Neural cell (in vitro differentiated cells): ENCODE data around the gene ZFAND4.

Source experiments
- EP300 ChIP-seq: fragments of 450-650 bp; conservative IDR thresholded peaks from 2 replicates; pipeline ENCODE4 v1.6.1; 2014; ENCODE audit warnings: antibody characterized with exemption, mild to moderate bottlenecking, moderate library complexity; ENCODE audit not compliant: poor library complexity, severe bottlenecking
- EZH2 ChIP-seq: fragments of 200-600, 300-800 bp; shearing (Covaris generic), sonication (generic); IDR thresholded peaks from 2 replicates; pipeline ENCODE4 v1.6.1; 2014; ENCODE audit warnings: antibody characterized with exemption, low read length, borderline replicate concordance, mild to moderate bottlenecking; ENCODE audit not compliant: insufficient read depth, poor library complexity, severe bottlenecking
- MXI1 ChIP-seq: fragments of 450-650 bp; conservative IDR thresholded peaks from 2 replicates; pipeline ENCODE4 v1.6.1; 2014; ENCODE audit warnings: antibody characterized with exemption, mild to moderate bottlenecking; ENCODE audit not compliant: poor library complexity, severe bottlenecking
- POLR2AphosphoS5 ChIP-seq: IDR thresholded peaks from 2 replicates; pipeline ENCODE4 v1.6.1; 2012
- RAD21 ChIP-seq: fragments of 450-650 bp; conservative IDR thresholded peaks from 2 replicates; pipeline ENCODE4 v1.6.1; 2014; ENCODE audit warnings: antibody characterized with exemption, mild to moderate bottlenecking, moderate library complexity
- SMC3 ChIP-seq: fragments of 450-650 bp; conservative IDR thresholded peaks from 2 replicates; pipeline ENCODE4 v1.6.1; 2014; ENCODE audit warnings: antibody characterized with exemption, mild to moderate bottlenecking, moderate library complexity; ENCODE audit not compliant: poor library complexity
- TAF1 ChIP-seq: IDR thresholded peaks from 2 replicates; pipeline ENCODE4 v1.6.1; 2012; ENCODE audit warnings: low read depth
- TF ChIP-seq, protein P1 (sequence below): fragments of 450-650 bp; IDR thresholded peaks from 2 replicates; pipeline ENCODE4 v1.5.1; 2014; ENCODE audit warnings: antibody characterized with exemption, mild to moderate bottlenecking, moderate library complexity; ENCODE audit not compliant: poor library complexity, severe bottlenecking
- TF ChIP-seq, protein P2 (sequence below): IDR thresholded peaks from 2 replicates; pipeline ENCODE4 v1.6.1; 2012; ENCODE audit warnings: borderline replicate concordance

- TF ChIP-seq RAD21: no peak
- TF ChIP-seq MXI1: no peak
- TF ChIP-seq, protein P1, sequence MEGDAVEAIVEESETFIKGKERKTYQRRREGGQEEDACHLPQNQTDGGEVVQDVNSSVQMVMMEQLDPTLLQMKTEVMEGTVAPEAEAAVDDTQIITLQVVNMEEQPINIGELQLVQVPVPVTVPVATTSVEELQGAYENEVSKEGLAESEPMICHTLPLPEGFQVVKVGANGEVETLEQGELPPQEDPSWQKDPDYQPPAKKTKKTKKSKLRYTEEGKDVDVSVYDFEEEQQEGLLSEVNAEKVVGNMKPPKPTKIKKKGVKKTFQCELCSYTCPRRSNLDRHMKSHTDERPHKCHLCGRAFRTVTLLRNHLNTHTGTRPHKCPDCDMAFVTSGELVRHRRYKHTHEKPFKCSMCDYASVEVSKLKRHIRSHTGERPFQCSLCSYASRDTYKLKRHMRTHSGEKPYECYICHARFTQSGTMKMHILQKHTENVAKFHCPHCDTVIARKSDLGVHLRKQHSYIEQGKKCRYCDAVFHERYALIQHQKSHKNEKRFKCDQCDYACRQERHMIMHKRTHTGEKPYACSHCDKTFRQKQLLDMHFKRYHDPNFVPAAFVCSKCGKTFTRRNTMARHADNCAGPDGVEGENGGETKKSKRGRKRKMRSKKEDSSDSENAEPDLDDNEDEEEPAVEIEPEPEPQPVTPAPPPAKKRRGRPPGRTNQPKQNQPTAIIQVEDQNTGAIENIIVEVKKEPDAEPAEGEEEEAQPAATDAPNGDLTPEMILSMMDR: no peak
- TF ChIP-seq POLR2AphosphoS5: no peak
- TF ChIP-seq EP300: no peak
- TF ChIP-seq EZH2: no peak
- no peak for TF ChIP-seq SMC3
- TF ChIP-seq, protein P2, sequence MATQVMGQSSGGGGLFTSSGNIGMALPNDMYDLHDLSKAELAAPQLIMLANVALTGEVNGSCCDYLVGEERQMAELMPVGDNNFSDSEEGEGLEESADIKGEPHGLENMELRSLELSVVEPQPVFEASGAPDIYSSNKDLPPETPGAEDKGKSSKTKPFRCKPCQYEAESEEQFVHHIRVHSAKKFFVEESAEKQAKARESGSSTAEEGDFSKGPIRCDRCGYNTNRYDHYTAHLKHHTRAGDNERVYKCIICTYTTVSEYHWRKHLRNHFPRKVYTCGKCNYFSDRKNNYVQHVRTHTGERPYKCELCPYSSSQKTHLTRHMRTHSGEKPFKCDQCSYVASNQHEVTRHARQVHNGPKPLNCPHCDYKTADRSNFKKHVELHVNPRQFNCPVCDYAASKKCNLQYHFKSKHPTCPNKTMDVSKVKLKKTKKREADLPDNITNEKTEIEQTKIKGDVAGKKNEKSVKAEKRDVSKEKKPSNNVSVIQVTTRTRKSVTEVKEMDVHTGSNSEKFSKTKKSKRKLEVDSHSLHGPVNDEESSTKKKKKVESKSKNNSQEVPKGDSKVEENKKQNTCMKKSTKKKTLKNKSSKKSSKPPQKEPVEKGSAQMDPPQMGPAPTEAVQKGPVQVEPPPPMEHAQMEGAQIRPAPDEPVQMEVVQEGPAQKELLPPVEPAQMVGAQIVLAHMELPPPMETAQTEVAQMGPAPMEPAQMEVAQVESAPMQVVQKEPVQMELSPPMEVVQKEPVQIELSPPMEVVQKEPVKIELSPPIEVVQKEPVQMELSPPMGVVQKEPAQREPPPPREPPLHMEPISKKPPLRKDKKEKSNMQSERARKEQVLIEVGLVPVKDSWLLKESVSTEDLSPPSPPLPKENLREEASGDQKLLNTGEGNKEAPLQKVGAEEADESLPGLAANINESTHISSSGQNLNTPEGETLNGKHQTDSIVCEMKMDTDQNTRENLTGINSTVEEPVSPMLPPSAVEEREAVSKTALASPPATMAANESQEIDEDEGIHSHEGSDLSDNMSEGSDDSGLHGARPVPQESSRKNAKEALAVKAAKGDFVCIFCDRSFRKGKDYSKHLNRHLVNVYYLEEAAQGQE: no peak
- TF ChIP-seq TAF1: no peak
Observed at GRCh38 chr10:45580371-45581215, 92.0 kb downstream of the ZFAND4 start.
